ENCODE data around the gene NDUFA11. TPM values are rescaled to one million over a fixed set of nuclear protein-coding genes. Genes with fewer than 3 reads are reported as not detected.
A peak's percentile ranks its signal among the peaks of the same experiment; 100 is the strongest.

Gene NDUFA11
- total and polyA plus RNA-seq, 2 of the 13 experiments (the other 11 are each of a cell fraction or from before 2014, with no cell fraction given): 286 to 378 TPM

DNA sequence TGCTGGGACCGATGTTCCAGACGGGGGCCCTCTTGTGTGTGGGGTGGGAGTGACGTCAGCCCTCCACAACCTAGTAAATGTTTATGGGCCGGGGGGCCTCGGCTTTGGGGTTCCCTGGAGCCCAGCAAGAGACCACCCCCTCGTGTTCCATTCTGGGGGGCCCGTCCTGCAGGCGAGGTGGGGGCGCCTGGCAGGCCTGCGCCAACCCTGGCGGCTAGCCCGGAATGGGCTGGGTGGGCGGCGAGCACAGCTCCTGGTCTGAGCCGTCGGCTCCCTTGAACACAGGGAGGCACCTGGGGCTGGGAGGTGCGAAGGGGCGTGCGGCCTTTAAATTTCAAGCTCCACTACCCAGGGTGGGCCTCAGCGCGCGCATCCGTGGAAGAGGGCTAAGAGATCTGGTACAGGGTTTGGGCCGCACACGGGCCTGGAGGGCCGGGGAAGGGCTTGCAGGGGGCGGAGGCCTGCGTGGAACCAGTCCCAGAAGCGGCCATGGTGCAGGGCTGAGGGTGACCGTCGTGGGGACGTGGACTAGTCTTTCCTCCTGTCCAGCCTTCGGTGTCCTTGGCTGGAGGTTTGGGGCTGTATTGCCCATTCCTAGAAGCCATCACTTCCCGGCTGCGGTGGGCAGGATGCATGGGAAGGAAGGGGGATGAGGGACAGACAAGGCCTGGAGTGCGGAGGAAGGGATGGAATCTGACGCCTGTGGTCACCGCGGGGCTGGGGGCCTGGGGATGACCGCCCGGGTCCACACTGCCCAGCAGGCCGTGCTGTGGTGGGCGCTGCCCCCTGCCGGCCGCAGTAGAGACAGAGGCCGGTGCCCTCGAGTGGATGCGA is 11.4 kb downstream of the NDUFA11 start (continued):
- TF ChIP-seq, protein P1, sequence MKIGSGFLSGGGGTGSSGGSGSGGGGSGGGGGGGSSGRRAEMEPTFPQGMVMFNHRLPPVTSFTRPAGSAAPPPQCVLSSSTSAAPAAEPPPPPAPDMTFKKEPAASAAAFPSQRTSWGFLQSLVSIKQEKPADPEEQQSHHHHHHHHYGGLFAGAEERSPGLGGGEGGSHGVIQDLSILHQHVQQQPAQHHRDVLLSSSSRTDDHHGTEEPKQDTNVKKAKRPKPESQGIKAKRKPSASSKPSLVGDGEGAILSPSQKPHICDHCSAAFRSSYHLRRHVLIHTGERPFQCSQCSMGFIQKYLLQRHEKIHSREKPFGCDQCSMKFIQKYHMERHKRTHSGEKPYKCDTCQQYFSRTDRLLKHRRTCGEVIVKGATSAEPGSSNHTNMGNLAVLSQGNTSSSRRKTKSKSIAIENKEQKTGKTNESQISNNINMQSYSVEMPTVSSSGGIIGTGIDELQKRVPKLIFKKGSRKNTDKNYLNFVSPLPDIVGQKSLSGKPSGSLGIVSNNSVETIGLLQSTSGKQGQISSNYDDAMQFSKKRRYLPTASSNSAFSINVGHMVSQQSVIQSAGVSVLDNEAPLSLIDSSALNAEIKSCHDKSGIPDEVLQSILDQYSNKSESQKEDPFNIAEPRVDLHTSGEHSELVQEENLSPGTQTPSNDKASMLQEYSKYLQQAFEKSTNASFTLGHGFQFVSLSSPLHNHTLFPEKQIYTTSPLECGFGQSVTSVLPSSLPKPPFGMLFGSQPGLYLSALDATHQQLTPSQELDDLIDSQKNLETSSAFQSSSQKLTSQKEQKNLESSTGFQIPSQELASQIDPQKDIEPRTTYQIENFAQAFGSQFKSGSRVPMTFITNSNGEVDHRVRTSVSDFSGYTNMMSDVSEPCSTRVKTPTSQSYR (CRISPR knock-in tag; IDR thresholded peaks at IDR 0.05; ENCODE audit: borderline replicate concordance): no peak
- TF ChIP-seq, protein P2, sequence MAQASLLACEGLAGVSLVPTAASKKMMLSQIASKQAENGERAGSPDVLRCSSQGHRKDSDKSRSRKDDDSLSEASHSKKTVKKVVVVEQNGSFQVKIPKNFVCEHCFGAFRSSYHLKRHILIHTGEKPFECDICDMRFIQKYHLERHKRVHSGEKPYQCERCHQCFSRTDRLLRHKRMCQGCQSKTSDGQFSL (CRISPR knock-in tag; IDR thresholded peaks at IDR 0.05): no peak
- TF ChIP-seq, protein P3, sequence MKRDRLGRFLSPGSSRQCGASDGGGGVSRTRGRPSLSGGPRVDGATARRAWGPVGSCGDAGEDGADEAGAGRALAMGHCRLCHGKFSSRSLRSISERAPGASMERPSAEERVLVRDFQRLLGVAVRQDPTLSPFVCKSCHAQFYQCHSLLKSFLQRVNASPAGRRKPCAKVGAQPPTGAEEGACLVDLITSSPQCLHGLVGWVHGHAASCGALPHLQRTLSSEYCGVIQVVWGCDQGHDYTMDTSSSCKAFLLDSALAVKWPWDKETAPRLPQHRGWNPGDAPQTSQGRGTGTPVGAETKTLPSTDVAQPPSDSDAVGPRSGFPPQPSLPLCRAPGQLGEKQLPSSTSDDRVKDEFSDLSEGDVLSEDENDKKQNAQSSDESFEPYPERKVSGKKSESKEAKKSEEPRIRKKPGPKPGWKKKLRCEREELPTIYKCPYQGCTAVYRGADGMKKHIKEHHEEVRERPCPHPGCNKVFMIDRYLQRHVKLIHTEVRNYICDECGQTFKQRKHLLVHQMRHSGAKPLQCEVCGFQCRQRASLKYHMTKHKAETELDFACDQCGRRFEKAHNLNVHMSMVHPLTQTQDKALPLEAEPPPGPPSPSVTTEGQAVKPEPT (CRISPR knock-in tag; IDR thresholded peaks at IDR 0.05; ENCODE audit: low read depth): no peak
- TF ChIP-seq, protein P4, sequence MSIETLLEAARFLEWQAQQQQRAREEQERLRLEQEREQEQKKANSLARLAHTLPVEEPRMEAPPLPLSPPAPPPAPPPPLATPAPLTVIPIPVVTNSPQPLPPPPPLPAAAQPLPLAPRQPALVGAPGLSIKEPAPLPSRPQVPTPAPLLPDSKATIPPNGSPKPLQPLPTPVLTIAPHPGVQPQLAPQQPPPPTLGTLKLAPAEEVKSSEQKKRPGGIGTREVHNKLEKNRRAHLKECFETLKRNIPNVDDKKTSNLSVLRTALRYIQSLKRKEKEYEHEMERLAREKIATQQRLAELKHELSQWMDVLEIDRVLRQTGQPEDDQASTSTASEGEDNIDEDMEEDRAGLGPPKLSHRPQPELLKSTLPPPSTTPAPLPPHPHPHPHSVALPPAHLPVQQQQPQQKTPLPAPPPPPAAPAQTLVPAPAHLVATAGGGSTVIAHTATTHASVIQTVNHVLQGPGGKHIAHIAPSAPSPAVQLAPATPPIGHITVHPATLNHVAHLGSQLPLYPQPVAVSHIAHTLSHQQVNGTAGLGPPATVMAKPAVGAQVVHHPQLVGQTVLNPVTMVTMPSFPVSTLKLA (IDR thresholded peaks at IDR 0.05): no peak
- peak; percentile 70; the same call in 1 of the 2 replicates for TF ChIP-seq SNAPC2 (CRISPR knock-in tag; IDR thresholded peaks at IDR 0.05)
- TF ChIP-seq ETV6 (CRISPR knock-in tag; conservative IDR thresholded peaks at IDR 0.05): no peak
- peak; percentile 55; the same call in 1 of the 2 replicates for TF ChIP-seq SAFB2 (CRISPR knock-in tag; IDR thresholded peaks at IDR 0.05; ENCODE audit: borderline replicate concordance, low read depth)
- TF ChIP-seq, protein P5, sequence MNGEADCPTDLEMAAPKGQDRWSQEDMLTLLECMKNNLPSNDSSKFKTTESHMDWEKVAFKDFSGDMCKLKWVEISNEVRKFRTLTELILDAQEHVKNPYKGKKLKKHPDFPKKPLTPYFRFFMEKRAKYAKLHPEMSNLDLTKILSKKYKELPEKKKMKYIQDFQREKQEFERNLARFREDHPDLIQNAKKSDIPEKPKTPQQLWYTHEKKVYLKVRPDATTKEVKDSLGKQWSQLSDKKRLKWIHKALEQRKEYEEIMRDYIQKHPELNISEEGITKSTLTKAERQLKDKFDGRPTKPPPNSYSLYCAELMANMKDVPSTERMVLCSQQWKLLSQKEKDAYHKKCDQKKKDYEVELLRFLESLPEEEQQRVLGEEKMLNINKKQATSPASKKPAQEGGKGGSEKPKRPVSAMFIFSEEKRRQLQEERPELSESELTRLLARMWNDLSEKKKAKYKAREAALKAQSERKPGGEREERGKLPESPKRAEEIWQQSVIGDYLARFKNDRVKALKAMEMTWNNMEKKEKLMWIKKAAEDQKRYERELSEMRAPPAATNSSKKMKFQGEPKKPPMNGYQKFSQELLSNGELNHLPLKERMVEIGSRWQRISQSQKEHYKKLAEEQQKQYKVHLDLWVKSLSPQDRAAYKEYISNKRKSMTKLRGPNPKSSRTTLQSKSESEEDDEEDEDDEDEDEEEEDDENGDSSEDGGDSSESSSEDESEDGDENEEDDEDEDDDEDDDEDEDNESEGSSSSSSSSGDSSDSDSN (CRISPR knock-in tag; IDR thresholded peaks at IDR 0.05): peak; percentile 78
- TF ChIP-seq KDM4B (CRISPR knock-in tag; IDR thresholded peaks at IDR 0.05): no peak
- TF ChIP-seq, protein P6, sequence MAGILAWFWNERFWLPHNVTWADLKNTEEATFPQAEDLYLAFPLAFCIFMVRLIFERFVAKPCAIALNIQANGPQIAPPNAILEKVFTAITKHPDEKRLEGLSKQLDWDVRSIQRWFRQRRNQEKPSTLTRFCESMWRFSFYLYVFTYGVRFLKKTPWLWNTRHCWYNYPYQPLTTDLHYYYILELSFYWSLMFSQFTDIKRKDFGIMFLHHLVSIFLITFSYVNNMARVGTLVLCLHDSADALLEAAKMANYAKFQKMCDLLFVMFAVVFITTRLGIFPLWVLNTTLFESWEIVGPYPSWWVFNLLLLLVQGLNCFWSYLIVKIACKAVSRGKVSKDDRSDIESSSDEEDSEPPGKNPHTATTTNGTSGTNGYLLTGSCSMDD (CRISPR knock-in tag; IDR thresholded peaks at IDR 0.05): no peak
- TF ChIP-seq SMYD3 (CRISPR knock-in tag; IDR thresholded peaks at IDR 0.05): 0 out of 2 replicates have a peak, but pooled peaks have one; percentile 27
- TF ChIP-seq, protein P7, sequence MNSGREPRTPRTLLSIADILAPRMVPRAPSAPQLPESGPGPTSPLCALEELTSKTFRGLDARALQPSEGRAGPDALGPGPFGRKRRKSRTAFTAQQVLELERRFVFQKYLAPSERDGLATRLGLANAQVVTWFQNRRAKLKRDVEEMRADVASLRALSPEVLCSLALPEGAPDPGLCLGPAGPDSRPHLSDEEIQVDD (CRISPR knock-in tag; IDR thresholded peaks at IDR 0.05; ENCODE audit: borderline replicate concordance): no peak
- no peak for TF ChIP-seq ZNF557 (CRISPR knock-in tag; IDR thresholded peaks at IDR 0.05)
